ENCODE results near the gene PITPNB. TPM values are rescaled to one million over a fixed set of nuclear protein-coding genes. Genes with fewer than 3 reads are reported as not detected.

The PITPNB gene
- total RNA-seq, 1 donor from 2014 or later = 61.9 TPM

DNA sequence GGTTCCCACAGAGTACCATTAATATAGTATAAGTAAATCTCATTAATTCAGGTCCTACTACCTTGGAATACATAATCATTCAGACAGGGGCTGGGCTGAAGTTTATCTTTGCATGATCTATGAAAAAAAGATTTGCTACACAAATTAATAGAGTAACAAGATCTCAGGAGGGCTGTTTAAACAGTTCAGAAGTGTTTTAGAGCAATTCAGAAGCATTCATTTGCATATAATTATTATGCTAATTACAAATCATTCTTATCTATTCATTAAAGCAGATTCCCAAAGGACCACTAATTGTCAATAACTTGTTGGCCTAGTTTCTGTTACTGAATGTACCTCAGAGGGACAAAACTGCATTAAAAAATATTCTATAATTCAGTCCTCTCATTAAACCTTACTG lies 40.5 kb downstream of the PITPNB start:
- ATAC-seq = no peak

DNA sequence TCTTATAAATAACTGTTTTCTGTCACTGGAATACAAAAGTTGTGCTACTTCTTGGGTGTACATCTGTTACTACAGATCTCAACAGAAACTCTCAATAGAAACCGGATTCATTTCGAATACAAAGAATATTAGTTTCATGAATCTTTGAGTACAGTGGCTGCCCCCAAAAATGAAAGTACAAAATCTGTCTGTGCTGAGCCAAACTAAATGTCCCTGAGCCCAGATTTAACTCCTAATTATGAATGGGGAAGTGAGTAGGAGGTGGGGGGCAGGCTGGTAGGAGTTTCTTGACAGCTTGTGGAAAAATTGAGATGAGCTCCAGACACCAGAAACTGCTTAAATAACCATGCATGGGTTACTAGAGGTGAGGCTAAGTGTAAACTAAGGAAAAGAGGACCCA lies 41.6 kb downstream of the PITPNB start:
- ATAC-seq = no peak

DNA sequence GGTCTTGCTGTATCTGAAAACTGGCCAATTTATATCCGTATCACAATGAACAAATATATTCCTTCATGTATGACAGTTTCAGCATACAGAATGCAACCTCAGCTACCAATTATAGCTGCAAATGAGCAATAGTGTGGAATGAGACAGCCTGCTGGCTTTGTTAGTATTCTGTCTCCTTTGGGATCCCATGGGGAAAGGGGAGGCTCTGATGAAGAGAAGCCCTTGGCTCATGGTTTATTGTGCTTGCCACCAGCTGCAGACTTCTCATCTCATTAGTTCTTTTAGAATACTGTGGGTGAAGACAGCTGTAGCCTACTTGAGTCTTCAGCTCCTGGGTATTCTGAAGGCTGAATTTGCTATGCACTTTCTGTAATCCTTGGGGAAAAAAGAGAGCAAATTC lies 42.4 kb downstream of the PITPNB start:
- no peak for ATAC-seq

DNA sequence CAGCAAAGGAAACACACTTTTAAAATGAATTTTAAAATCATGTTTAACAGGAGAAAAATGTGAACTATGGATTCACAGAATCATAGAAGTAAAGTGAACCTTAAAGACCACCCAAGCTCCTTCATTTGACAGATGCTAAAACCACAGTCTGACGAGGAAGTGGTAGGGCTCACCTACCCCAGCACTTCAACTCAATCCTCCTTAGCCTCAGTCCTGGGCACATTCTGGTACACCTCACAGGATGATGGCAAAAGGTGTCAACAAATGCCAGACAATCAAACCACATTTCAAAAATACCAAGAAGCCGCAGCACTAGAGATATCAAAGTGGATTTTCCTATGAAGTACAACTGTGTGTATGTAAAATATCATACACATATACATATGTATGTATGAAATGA lies 43.1 kb downstream of the PITPNB start:
- no peak for ATAC-seq

DNA sequence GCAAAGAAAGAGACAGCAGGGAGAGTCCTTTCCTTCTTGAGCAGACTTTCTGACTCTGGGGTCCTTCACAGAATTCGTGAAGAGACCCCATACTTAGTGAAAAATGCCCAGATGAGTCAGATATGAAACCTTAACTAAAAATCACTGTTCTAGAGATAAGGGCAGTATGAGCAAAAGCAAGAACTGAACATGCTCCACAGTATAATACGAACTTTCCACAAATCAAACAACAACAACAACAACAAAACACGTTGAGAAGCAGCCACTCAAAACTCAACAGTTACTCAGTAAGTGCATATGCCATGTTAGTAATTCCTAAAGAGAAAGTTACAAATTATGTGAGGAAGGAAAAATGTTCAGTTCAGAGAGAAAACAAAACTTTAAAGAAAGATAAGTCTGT lies 44.3 kb downstream of the PITPNB start:
- no peak for ATAC-seq

DNA sequence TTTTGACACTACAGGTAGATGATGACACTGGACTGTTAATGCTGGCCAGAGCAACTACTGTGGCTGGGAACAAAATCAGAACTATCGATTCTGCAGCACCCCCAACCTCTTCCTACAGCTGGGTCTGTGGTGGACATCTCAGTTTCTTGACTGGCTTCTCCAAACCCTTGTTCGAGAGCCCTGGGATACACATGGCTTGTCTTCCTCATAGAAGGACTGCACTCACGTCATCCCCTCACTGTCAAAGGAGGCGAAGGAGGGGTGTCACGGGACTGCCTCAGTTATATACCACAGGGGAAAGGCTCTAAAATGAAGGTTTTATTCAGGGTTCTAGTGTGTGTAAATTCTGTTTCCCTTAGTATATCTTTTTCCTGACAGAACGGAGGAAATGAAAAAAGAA lies 44.9 kb downstream of the PITPNB start:
- peak; percentile 14 for ATAC-seq

DNA sequence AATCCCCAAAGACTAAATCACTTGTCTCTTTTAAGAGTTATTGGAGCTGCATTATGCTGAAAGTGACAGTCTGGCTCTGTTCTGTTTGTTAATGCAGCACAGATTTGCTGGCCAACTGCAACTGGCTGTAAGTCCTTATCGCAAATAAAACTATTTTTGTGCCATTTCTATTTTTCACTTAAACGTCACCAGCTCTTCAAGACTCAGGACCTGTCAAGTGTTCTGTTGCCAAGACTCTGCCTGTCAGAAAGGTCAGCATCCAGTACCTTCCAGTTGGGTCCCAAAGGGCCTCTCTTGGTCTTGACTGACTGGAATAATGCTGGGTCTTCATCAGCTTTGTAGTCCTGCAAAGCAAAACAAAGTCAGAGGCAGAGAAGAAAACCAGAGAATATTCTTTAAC lies 45.6 kb downstream of the PITPNB start:
- ATAC-seq = no peak

DNA sequence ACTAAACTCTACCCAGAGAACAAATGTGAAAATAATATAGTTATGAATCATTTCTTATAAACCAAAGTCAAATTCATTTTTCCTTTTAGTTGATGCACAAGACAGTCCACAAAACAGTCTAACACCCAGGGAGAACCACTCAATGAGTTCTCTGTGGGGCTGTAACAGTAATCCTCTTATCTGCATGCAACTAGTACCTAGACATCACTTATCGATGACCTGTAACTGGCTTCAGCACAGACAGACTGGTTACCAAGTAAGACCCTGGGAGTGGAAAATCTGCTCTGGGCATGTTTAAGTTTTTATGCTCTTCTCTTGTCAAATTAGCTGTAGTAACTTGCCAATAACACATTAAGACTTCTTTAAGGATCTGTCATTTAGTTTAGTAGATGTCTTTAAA lies 46.6 kb downstream of the PITPNB start:
- ATAC-seq = no peak

DNA sequence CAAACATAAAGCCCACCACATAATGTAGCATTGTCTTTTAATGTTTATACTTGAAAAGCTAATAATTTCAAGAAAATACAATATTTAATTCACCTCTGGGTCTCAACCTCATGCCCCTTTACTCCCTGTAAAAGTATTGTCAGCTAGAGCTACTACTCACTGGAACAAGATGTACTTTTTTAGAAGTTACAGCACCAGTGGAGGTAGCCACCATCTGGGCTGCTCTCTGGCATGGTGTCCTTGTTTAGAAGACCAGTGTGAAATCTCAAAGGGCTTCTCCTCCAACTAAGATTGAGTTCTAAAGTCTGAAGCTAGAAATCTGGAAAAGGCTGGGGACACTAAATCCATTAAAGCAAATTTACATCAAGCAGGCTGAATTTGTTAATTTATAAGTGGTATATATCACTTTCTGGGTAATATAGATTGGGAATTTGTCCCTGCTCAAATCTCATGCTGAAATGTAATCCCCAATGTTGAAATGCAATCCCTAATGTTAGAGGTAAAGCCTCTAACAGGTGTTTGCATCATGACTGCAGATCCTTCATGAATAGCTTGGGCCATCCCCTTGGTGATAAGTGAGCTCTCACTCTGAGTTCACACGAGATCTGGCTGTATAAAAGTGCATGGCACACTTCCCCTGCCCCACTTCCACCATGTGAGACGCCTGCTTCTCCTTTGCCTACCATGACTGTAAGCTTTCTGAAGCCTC lies 47.6 kb downstream of the PITPNB start:
- no peak for ATAC-seq

DNA sequence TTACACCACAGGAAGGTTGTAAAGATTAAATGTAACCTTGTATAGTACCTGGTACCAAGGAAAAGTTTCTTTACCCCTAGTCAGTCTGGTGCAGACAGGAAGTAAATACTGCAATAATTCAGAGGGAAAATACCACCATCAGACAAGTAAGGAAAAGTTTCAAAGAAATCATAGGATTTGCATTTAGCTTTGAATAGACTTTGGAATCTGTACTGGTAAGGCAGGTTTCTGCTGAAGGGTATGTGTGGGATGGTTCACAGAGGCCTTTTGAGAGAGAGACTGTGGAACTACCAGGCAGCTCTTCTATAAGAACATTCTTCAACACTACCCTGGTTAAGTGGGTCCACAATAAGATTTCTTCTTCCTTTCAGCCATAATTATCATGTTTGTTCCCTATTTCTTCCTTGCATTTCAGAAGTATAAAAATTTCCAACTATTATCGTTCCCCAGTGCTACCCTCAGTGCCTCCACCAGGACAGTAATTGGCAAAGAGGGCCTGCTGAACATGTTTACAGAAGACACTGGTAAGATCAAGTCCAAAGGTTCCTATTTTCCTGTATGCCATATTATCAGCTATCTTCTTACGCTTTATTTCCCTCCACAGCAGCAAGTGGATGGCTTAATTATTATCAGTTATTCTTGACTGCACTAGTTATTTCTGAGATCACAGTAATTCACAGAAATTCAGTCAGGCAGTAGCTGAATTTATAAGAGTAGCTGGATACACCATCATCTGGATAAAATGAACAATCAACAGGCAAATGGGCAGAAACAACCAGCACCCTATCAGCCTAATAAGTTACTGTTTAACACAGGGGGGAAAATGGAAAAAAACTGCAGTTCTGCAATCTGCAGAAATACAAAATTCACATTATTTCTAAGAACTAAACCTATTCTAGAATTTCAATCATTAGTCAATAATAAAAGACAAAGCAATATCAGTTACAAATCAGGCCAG lies 48.5 kb downstream of the PITPNB start:
- ATAC-seq = no peak

DNA sequence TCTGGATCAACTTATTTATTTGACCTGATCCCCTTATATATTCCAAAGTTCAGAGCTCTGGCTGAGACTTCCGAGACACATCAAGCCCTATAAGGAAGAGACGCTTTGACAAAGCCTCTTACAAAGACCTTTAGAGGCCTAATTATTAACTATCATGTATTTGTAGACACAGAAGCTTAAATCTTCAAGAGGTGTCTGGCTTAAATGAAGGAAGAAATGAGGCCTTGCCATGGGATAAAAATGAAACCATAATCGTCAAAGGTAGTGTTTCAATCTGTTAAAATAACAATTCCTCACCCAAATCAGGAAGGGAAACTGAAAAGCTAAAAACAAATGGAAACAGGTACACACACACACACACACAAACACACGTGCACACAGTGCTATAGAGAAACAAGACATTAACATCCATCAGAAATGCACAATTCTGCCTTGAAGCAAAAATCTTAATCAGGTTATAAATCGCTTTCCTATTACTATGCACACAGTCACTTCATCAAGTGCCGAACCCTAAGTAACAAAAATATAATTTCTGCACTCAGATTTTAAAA lies 50.2 kb downstream of the PITPNB start:
- ATAC-seq = no peak

DNA sequence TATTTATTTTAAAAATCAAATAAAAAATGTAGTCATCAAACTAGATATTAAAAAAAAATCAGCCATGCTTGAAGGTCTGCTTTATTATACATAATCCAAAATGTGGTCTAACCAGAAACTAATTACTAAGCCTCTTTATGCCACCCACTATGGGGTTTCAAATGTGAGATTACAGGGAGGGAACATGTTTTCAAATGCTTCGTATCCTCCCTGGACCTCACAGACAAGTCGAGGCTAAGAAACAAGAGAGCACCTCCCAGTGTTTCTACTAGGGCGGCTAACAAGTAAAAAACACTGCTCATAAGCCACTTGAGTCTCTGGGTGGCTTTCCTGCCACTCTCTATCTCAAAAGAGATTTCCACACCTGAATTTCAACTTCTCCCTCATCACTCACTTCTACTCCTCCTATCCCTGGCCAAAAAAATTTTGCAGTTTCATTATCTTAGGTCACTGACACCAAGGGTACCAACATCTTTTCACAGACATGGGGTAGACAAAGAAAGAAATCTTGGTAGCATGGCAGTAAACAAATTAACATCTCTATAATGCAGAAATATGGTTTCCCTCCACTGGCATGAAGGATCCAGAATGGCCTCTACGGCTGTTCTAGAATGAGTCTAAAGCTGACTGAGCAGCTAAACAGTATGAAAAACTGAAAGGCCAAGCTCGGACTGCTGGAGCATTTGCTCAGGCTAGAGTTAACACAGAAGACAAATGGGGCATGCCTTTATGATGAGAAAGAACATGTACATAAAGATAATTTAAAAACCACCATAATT lies 50.9 kb downstream of the PITPNB start:
- ATAC-seq = peak; percentile 83

DNA sequence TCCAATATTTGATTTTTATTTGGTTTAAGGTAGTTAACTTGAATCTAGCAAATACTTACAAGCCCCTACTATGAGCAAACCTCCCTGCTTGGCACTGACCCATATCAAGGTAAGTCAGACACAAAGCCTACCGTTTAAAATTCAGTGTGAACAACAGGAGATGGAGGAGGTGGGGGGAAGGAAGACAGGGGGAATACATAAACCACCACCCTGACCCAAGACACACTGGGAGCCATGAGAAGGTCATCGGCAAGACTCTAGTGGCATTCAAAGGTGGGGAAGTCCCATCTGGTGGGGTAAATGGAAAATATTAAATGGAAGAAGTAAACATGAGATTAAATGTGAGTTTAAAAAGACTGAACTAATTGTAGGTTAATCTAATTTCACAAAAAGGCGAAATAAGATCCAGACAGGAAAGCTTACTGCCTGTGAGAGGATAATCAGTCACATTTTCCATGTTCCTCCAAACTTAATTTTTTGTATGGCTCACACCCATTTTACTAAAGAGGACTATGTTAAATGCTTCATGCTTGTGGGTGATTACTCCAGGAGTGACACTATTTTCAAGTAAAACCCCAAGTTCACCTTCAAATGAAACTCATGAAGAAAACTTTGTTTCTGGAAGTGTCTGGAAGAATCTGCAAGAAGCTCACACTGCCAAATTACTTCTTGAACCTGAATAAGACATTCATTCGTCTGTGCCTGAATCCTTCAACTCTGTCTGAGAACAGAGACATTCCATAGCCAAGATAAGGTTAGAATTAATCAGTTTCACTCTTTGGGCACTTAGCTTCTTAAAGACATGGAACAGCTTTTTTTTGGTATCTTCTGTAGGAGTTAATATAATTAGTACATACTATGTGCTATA lies 51.7 kb downstream of the PITPNB start:
- ATAC-seq = no peak

DNA sequence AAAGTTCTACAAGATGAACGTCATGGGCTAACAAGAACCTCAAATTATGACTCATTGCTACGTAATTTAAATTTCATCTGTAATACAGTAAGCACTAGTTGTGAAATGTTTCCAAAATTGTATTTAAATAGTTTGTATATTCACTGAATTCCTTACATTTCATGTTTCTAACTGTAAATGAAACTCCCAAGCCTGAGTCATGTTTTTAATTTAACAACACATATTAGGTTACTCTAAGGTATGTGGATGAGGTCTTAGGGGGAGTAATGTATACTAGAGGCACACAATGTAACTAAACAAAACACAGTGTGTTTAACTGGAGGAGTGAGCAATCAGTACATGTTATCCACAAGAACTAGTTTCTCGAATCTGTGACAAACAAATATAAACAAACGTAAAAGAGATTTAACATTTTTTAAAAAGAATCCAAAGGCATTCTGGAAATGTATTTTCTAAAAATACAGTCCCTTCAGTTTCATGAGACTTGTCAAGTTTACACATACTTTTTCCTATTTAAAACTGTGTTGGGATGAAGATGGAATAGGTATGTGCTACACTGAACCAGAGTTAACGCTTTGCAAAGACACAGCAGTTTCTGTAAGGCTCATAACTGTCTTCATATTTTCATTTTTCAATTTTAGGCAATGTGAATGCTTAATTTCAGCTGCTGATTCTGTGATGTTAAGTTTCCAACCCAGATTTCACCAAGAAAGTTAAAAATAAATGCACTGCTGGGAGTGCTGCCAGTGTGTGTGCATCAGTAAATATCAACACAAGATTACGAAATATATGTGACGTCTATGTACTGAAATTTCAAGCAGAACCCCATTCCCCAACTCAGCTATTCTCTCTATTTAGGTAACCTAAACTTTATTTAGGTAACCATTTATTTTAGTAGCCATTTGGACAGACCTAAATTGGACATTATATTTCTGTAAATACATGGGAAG lies 52.6 kb downstream of the PITPNB start:
- ATAC-seq = no peak

DNA sequence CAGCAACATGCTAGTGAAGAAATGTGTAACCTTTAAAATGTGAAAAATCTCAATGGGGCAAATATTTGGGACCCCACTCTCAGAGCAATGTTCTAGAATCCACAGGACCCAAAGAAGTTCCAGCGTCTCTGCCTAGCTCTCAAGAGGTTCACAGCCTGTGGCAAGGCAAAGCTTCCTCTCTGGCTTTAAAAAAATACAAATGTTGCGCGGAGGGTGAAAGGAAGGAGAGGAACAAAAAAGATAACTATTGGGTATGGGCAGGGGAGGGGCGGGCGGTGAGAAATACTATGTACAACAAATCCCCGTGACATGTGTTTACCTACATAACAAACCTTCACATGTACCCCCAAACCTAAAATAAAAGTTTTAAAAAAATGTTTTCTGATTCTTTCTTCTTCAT lies 53.6 kb downstream of the PITPNB start:
- no peak for ATAC-seq

DNA sequence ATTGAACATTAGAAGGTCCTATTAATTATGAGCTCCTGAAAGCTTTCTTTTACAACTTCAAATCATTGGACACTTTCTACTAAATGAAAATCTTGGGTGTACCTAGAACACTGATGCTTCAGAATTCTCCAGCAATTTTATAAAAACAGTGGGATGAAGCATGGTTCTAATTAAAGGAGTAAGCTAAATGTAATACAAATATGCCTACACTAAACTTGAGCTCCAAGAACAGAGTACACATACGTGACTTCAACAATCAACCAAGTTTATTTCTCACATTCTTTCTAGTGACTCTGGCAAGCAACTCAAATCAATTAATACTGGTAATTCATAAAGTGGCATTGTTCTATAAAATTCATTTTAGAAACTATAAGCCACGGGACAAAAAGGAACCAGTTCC lies 55.5 kb downstream of the PITPNB start:
- no peak for ATAC-seq

DNA sequence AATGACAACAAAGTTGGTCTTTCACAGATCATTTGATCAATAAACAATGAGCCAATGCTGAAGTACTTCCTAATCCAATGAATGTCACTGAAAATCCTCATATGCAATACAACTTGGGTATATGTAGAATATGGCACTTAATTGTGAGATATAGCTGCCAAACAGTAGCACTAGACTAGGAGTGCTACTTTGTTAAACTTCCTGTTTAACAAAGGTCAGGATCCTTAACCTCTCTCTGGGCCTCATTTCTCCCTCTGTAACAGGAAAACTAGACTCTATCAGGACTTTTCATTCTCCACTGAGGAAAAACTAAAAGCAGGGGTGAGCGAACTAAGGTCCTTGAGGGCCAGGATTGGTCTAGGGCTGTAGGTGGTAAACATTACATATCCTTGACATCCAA lies 56.1 kb downstream of the PITPNB start:
- ATAC-seq = no peak

DNA sequence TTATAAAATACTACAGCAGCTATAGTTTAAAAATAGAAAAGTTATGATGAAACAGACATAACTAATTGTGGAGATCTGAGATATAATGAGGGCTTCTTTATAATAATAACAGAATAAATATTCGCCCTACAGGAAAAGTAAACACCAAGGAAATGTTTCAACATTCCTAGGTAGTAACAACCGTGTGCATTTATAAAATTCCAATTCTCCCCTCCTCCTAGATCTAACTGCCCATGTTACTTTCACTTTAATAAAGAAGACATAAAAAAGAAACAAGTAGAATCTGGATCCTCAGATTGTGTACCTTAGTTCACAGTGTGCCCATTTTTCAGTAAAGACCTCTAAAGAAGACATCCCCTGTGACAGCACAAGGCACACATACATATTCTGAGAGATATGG lies 59.7 kb downstream of the PITPNB start:
- ATAC-seq = no peak

DNA sequence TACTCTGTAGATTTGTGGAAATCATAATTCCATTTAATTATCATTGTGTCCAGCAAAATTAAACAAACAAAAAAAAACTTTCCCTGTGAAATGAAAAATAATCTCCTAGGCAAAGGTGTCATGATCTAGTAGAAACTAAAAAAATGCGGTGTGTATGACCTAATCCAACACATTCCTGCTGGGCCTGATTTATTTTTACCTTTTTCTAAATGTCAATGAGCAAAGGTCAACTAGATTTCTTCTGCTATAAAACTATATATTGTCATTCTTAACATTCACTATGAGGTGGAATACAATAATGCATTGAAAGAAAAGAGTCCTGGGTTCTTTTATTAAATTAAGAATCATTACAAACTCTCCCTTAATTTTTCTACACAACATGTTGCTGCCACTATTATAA lies 60.4 kb downstream of the PITPNB start:
- ATAC-seq = no peak

DNA sequence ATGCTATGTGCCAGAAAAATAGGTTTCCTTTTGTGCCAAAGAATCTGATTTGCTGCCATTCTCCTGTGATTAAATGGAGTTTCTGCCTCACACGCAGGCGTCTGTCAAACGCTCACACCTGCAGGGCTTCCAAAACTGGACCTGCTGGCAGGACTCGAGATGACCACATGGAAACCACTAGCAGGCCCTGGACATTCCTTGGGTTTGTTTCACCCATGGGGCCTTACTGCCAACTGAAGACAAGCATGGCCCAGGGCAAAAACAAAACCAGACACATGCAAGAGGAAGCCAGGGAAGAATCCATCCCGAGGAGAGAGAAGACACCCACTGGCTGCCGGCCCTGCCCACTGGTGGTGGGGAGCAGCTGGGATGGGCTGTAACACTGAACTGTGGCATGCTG lies 61.6 kb downstream of the PITPNB start:
- no peak for ATAC-seq

DNA sequence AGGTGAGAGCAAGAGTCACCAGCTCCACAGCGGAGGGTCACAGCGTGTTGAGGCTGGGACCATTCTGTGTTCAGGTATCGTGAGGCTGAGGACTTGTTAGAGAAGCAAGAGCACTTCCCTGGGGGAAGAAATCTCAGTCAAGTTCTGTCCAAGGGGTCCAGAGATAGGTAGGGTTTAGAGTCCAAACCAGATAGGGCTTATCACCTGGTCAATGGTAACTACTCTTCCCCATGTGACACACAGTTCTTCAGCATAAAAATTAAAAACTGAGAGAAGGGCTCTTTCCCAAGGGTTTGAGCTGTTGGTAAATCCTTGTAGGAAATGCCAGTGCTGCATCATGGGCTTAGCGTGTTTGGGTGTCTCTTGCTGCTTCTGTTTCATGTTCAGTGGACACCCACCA lies 62.7 kb downstream of the PITPNB start:
- peak; percentile 8 for ATAC-seq

Data from esophagus mucosa (tissue), 1 donor.